Fibroblast of pulmonary artery (primary cell): ENCODE measurements around the gene ANAPC15.
A peak's percentile ranks its signal among the peaks of the same experiment; 100 is the strongest.
"Not testable (repeated sequence)": the region's sequence is repeated elsewhere in the genome, so short reads cannot be mapped to it uniquely, and the experiment has no call there.

Source experiments
- DNase-seq: peaks from one replicate; pipeline ENCODE4 v3.0.0-alpha.2; 2010; ENCODE audit warnings: low read depth
- H3K4me3 ChIP-seq: replicated peaks from 2 replicates; pipeline ENCODE4 v1.5.1; 2011; ENCODE audit warnings: low read depth, mild to moderate bottlenecking, control low read depth, low read length, moderate library complexity
- TF ChIP-seq, protein P1 (sequence below): IDR thresholded peaks from 2 replicates; pipeline ENCODE4 v1.5.1; 2011; ENCODE audit warnings: mild to moderate bottlenecking, control low read depth, low read length, inconsistent platforms; ENCODE audit errors: missing control alignments

ANAPC15 gene

DNA sequence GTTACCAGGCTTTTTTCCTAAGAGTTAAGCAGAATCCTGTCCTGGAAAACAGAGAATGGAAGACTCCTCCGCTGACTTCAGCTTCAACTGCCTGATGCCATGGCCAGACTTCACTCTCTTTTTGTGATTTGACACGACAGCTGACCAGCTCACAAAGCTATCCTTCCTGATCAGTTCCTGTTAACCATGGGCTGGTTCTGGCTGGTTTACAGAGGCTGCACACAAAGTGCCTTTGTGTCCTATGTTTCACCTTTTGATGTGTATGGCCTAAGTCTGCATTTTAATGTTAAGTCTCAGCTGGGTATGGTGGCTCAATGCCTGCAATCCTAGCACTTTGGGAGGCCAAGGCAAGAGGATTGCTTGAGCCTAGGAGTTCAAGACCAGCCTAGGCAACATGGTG is 34.1 kb upstream of the ANAPC15 start:
- TF ChIP-seq, protein P1, sequence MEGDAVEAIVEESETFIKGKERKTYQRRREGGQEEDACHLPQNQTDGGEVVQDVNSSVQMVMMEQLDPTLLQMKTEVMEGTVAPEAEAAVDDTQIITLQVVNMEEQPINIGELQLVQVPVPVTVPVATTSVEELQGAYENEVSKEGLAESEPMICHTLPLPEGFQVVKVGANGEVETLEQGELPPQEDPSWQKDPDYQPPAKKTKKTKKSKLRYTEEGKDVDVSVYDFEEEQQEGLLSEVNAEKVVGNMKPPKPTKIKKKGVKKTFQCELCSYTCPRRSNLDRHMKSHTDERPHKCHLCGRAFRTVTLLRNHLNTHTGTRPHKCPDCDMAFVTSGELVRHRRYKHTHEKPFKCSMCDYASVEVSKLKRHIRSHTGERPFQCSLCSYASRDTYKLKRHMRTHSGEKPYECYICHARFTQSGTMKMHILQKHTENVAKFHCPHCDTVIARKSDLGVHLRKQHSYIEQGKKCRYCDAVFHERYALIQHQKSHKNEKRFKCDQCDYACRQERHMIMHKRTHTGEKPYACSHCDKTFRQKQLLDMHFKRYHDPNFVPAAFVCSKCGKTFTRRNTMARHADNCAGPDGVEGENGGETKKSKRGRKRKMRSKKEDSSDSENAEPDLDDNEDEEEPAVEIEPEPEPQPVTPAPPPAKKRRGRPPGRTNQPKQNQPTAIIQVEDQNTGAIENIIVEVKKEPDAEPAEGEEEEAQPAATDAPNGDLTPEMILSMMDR = no peak

DNA sequence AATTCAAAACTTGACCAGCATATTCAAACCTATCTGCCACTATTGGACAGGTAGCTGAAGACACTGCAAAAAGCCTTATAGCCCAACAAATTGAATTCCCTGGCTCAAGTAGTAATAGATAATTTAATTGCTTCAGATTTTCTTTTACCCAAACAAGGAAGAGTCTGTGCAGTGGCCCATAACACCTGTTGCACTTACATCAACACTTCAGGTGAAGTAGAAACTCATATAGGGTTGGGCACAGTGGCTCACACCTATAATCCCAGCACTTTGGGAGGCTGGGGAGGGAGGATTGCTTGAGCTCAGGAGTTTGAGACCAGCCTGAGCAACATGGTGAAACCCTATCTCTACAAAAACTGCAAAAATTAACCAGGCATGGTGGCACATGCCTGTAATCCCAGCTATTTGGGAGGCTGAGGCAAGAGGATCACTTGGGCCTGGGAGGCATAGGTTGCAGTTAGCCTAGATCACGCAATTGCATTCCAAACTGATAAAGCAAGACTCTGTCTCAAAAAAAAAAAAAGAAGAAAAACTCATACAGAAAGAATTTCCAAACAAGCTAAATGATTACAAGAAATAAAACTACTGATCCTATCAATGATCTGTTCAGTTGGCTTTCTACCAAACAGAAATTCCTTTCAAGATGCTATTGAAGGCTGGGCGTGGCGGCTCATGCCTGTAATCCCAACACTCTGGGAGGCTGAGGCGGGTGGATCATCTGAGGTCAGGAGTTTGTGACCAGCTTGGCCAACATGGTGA is 32.5 kb upstream of the ANAPC15 start:
- DNase-seq = peak; percentile 44

More for the DNA sequence above, 34.1 kb upstream of the ANAPC15 start:
- no peak overlapping the region for H3K4me3 ChIP-seq
- no peak for DNase-seq

DNA sequence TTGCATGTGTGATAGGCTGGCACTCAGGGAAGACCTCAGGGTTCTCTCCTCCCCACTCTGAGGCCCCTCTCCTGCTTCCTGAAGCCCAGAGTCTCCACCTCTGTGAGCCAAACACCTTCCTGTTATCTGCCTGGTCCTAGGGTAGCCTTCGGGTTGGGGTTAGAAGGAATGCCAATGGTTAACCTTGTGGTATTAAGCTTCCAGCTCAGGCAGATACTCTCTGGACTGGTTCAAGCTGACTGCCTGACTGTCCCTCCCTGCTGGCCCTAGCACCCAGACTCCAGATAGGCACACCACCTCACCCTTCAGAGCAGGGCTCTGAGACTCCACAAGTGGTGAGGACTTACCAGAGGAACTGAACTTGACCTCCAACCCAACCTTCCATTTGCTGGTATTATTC is 30.0 kb upstream of the ANAPC15 start:
- H3K4me3 ChIP-seq, DNase-seq: not testable (repeated sequence)

More for the DNA sequence above, 32.5 kb upstream of the ANAPC15 start:
- H3K4me3 ChIP-seq = no peak overlapping the region
- TF ChIP-seq, protein P1 = no peak

DNA sequence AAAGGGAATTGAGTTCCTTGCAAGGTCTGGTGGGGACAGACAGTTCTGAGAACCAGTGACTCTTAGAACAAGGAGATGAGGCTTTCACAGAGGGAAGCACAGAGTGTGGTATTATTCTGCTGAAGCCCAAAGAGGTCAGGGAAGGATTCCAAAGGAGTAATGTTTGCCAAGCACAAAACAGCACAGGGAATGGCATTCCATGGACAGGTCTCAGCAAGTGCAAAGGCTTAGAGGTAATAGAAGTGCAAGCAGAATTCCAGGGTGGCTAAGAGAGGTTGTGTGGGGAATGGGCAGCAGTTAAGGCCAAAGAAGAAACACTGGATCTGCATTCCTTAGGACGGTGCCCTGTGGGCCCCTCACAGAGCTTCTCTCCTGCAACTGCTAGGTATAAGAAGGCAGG is 29.6 kb upstream of the ANAPC15 start:
- DNase-seq, H3K4me3 ChIP-seq: not testable (repeated sequence)

DNA sequence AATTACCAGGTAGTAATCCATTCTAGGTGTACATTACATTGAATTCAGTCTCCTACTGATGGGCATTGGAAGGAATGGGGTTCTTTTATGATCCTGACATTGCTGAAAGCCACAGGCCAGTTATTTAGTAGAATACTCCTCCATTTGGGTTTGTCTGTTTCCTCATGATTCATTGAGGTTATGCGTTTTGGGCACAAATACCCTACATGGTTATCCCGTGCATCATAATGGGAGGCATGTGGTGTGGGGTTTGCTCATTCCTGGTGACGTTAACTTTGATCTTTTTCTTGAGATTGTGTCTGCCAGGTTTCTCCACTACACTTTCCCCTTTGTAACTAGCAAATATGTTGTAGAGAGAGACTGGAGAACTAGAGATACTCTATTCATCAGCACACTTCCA is 28.6 kb upstream of the ANAPC15 start:
- DNase-seq = peak; percentile 70
- TF ChIP-seq, protein P1 = no peak
- no peak overlapping the region for H3K4me3 ChIP-seq

DNA sequence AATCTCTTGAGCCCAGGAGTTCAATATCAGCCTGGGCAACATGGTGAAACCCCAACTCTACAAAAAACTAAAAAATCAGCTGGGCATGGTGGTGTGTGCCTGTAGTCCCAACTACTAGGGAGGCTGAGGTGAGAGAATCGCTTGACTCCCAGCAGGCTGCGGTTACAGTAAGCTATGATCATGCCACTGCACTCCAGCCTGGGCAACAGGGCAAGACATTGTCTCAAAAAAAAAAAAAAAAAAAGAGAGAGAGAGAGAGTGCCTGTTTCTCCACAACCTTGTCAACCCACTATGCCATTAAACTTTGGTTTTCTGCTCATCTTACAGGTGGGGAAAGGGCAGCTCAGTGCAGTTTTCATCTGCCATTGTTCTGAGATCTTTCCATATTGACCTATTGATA is 28.2 kb upstream of the ANAPC15 start:
- no peak overlapping the region for H3K4me3 ChIP-seq
- TF ChIP-seq, protein P1 = no peak
- DNase-seq = no peak

DNA sequence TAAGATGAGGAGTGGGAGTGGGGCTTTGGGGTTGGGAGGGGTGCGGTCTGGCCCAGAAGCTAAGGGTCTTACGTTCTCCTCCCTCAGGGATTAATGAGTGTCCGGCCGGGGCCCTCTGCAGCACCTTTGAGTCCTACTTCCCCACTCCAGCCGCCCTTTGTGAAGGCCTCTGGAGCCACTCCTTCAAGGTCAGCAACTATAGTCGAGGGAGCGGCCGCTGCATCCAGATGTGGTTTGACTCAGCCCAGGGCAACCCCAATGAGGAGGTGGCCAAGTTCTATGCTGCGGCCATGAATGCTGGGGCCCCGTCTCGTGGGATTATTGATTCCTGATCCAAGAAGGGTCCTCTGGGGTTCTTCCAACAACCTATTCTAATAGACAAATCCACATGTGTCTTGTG is 27.0 kb upstream of the ANAPC15 start:
- no peak overlapping the region for H3K4me3 ChIP-seq
- no peak for DNase-seq
- TF ChIP-seq, protein P1 = no peak

DNA sequence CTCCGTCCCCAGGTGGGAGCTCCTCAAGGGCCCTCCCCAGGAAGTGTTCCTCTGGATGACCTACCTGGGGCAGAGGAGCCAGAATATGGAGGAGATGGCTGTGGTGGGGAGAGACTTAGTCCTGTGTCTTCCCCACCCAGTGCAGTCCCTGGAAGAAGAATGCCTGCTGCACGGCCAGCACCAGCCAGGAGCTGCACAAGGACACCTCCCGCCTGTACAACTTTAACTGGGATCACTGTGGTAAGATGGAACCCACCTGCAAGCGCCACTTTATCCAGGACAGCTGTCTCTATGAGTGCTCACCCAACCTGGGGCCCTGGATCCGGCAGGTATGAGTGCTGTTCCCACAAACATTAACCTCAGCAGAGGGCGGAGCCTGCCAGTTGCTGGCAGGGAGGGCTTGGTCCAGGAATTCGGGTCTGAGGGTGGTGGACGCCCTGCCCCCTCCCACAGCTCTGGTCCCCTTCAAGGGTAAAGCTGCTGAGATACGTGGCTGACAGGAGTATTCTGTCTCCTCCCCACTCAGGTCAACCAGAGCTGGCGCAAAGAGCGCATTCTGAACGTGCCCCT is 26.4 kb upstream of the ANAPC15 start:
- TF ChIP-seq, protein P1 = no peak
- DNase-seq = no peak
- no peak overlapping the region for H3K4me3 ChIP-seq
